ENCODE data around the gene CETN1. TPM values are rescaled to one million over a fixed set of nuclear protein-coding genes. Genes with fewer than 3 reads are reported as not detected.

The CETN1 gene
- total RNA-seq, 2 donors from 2014 or later = not detected

- Mint-ChIP-seq H3K36me3 (ENCODE audit: low read depth) (no peaks in the 10 kb centered on the region), H3K27ac (no peak overlapping the region), H3K4me1 (no peaks in the 10 kb centered on the region), H3K27me3 (ENCODE audit: insufficient read depth) (no peaks in the 10 kb centered on the region), H3K9me3 (no peaks in the 10 kb centered on the region), H3K4me3 (no peak overlapping the region)
- no peak overlapping the region for H3K9ac ChIP-seq (ENCODE audit: extremely low read depth, low read length, poor library complexity, severe bottlenecking)
- 95 to 98% methylated on average over 5 to 7 of the region's 7 CpGs for WGBS, 2 experiments (ENCODE audit: insufficient coverage in 1 of 2, insufficient read length in 1 of 2)
- DNase-seq = no peak
- H3K27ac ChIP-seq (ENCODE audit: low read depth, low read length) = no peak overlapping the region
- H3K9me3 ChIP-seq (ENCODE audit: control insufficient read depth, low read length) = no peaks in the 10 kb centered on the region
- no peaks in the 10 kb centered on the region for H3K4me1 ChIP-seq (ENCODE audit: control insufficient read depth, insufficient read depth, low read length)
- no peaks in the 10 kb centered on the region for H3K36me3 ChIP-seq (ENCODE audit: control insufficient read depth, insufficient read depth, low read length)
- TF ChIP-seq CTCF (conservative IDR thresholded peaks at IDR 0.05) = no peak
- H3K27me3 ChIP-seq (ENCODE audit: control insufficient read depth, insufficient read depth, low read length, poor library complexity, severe bottlenecking) = no peaks in the 10 kb centered on the region
- H3K4me3 ChIP-seq (ENCODE audit: low read length) = no peak overlapping the region
Measured at GRCh38 chr18:607930-608329, 27.8 kb downstream of the CETN1 start.

- H3K4me3 Mint-ChIP-seq = no peak overlapping the region
- H3K27ac Mint-ChIP-seq = no peak overlapping the region
- H3K4me1 Mint-ChIP-seq = no peaks in the 10 kb centered on the region
- Histone ChIP-seq H3K9me3 (ENCODE audit: control insufficient read depth, low read length) (no peaks in the 10 kb centered on the region), H3K27me3 (ENCODE audit: control insufficient read depth, insufficient read depth, low read length, poor library complexity, severe bottlenecking) (no peaks in the 10 kb centered on the region), H3K36me3 (ENCODE audit: control insufficient read depth, insufficient read depth, low read length) (no peaks in the 10 kb centered on the region), H3K27ac (ENCODE audit: low read depth, low read length) (no peak overlapping the region), H3K4me1 (ENCODE audit: control insufficient read depth, insufficient read depth, low read length) (no peaks in the 10 kb centered on the region), H3K4me3 (ENCODE audit: low read length) (no peak overlapping the region), H3K9ac (ENCODE audit: extremely low read depth, low read length, poor library complexity, severe bottlenecking) (no peak overlapping the region)
- H3K36me3 Mint-ChIP-seq (ENCODE audit: low read depth) = no peaks in the 10 kb centered on the region
- no peaks in the 10 kb centered on the region for H3K27me3 Mint-ChIP-seq (ENCODE audit: insufficient read depth)
- no peak for TF ChIP-seq CTCF (conservative IDR thresholded peaks at IDR 0.05)
- 82 to 88% methylated on average over 14 to 15 of the region's 15 CpGs for WGBS, 2 experiments (ENCODE audit: insufficient coverage in 1 of 2, insufficient read length in 1 of 2)
- H3K9me3 Mint-ChIP-seq = no peaks in the 10 kb centered on the region
- no peak for DNase-seq
Measured at GRCh38 chr18:610214-610928, 30.2 kb downstream of the CETN1 start.

GRCh38 chr18:612156-612555 lies 32.0 kb downstream of the CETN1 start:
- TF ChIP-seq CTCF (conservative IDR thresholded peaks at IDR 0.05) = no peak
- no peak for DNase-seq
- Histone ChIP-seq H3K27me3 (ENCODE audit: control insufficient read depth, insufficient read depth, low read length, poor library complexity, severe bottlenecking) (no peaks in the 10 kb centered on the region), H3K4me3 (ENCODE audit: low read length) (no peak overlapping the region), H3K36me3 (ENCODE audit: control insufficient read depth, insufficient read depth, low read length) (no peaks in the 10 kb centered on the region), H3K9ac (ENCODE audit: extremely low read depth, low read length, poor library complexity, severe bottlenecking) (no peak overlapping the region), H3K4me1 (ENCODE audit: control insufficient read depth, insufficient read depth, low read length) (no peaks in the 10 kb centered on the region), H3K27ac (ENCODE audit: low read depth, low read length) (no peak overlapping the region), H3K9me3 (ENCODE audit: control insufficient read depth, low read length) (no peaks in the 10 kb centered on the region)
- Mint-ChIP-seq H3K36me3 (ENCODE audit: low read depth) (no peaks in the 10 kb centered on the region), H3K4me3 (no peak overlapping the region), H3K4me1 (no peaks in the 10 kb centered on the region), H3K27me3 (ENCODE audit: insufficient read depth) (no peaks in the 10 kb centered on the region), H3K9me3 (no peaks in the 10 kb centered on the region), H3K27ac (no peak overlapping the region)
- 89 to 91% methylated on average over 7 of the region's 7 CpGs for whole genome bisulfite sequencing, 2 experiments (ENCODE audit: insufficient coverage in 1 of 2, insufficient read length in 1 of 2)
